Adrenal gland (tissue), 5 donors: Measurements from ENCODE around the gene CACNA1G.

Experiments used
- POLR2A ChIP-seq, 2 donors: fragments of 450-650 bp; IDR thresholded peaks; one replicate each; pipeline ENCODE4 v1.6.1; 2017; ENCODE audit warnings: antibody characterized with exemption in 2 of 2, mild to moderate bottlenecking in 2 of 2, moderate library complexity in 1 of 2
- TF ChIP-seq, protein P1 (sequence below), 6 experiments: fragments of 450-650 bp in 4 of 6; fragments of 200-600 bp in 2 of 6; sonication (generic) in 1 of 6; IDR thresholded peaks; 1 replicate in 5 of 6; 2 replicates in 1 of 6; pipeline versions ENCODE4 v1.5.1 to v1.8.0; 2016 to 2021; ENCODE audit warnings: antibody characterized with exemption in 6 of 6, mild to moderate bottlenecking in 2 of 6, moderate library complexity in 1 of 6
- donor health status: DM: no; HTN: no; CAD: no.

DNA sequence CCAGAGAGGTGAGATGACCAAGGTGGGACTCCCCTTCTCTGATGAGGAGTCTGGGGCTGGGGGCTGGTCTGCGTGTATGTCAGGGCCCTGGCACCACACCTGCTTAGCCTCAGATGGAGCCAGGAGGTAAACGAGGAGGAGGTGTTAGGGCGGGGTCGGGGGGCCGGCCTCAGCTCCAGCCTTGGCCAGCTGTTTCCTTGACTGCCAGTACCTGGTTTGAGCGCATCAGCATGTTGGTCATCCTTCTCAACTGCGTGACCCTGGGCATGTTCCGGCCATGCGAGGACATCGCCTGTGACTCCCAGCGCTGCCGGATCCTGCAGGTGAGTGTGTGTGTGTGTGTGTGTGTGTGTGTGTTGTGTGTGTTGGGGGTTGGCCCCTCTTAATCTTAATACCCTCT, 8.1 kb downstream of the CACNA1G start:
- TF ChIP-seq, protein P1, sequence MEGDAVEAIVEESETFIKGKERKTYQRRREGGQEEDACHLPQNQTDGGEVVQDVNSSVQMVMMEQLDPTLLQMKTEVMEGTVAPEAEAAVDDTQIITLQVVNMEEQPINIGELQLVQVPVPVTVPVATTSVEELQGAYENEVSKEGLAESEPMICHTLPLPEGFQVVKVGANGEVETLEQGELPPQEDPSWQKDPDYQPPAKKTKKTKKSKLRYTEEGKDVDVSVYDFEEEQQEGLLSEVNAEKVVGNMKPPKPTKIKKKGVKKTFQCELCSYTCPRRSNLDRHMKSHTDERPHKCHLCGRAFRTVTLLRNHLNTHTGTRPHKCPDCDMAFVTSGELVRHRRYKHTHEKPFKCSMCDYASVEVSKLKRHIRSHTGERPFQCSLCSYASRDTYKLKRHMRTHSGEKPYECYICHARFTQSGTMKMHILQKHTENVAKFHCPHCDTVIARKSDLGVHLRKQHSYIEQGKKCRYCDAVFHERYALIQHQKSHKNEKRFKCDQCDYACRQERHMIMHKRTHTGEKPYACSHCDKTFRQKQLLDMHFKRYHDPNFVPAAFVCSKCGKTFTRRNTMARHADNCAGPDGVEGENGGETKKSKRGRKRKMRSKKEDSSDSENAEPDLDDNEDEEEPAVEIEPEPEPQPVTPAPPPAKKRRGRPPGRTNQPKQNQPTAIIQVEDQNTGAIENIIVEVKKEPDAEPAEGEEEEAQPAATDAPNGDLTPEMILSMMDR (IDR thresholded peaks at IDR 0.05), result no peak
- TF ChIP-seq POLR2A (IDR thresholded peaks at IDR 0.05), result no peak
